HG03457 (cell line): ENCODE data around the gene SHMT2.

ENCODE experiments used
- ATAC-seq: cut with Tn5 transposase; IDR thresholded peaks from one replicate; pipeline ENCODE4 v1.9.1; 2021; ENCODE audit warnings: moderate number of reproducible peaks; ENCODE audit not compliant: unreplicated experiment

SHMT2 gene

GRCh38 chr12:57196956-57197355 is 32.6 kb upstream of the SHMT2 start:
- ATAC-seq: no peak

- ATAC-seq: no peak
Observed at GRCh38 chr12:57198329-57198728, 31.2 kb upstream of the SHMT2 start.

- ATAC-seq: no peak
Observed at GRCh38 chr12:57199191-57199590, 30.3 kb upstream of the SHMT2 start.

DNA sequence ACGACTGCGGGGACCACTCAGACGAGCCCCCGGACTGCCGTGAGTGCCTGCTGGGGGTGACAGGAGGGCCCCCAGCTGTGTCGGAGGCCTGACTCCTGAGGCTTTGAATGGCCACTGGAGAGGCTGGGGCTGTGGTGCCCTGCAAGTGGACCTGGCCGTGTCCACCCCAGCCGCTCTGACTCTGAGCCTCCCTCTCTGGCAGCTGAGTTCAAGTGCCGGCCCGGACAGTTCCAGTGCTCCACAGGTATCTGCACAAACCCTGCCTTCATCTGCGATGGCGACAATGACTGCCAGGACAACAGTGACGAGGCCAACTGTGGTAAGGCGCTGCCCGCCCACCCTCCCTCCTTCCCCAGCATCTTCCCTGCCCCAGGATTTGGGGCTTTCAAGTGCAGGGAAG is 29.0 kb upstream of the SHMT2 start:
- ATAC-seq: no peak

GRCh38 chr12:57201219-57201618 is 28.3 kb upstream of the SHMT2 start:
- no peak for ATAC-seq

DNA sequence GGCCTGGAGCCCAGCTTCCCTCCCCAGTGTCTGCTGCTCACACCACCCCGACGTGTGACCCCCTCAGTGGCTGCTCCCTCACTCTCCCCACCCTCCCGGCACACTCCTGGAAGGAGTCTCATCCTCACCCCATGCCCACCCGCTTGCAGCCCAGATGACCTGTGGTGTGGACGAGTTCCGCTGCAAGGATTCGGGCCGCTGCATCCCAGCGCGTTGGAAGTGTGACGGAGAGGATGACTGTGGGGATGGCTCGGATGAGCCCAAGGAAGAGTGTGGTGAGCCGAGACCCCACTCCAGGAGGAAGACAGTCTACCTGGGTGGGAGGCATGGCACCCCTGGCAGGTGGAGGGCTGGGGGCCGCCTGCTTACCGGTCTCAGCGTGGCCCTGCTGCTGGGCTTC is 27.9 kb upstream of the SHMT2 start:
- no peak for ATAC-seq

GRCh38 chr12:57202321-57202720 is 27.2 kb upstream of the SHMT2 start:
- ATAC-seq: no peak

GRCh38 chr12:57203201-57203600 is 26.3 kb upstream of the SHMT2 start:
- ATAC-seq: no peak

- ATAC-seq: no peak
Observed at GRCh38 chr12:57203791-57204190, 25.7 kb upstream of the SHMT2 start.

DNA sequence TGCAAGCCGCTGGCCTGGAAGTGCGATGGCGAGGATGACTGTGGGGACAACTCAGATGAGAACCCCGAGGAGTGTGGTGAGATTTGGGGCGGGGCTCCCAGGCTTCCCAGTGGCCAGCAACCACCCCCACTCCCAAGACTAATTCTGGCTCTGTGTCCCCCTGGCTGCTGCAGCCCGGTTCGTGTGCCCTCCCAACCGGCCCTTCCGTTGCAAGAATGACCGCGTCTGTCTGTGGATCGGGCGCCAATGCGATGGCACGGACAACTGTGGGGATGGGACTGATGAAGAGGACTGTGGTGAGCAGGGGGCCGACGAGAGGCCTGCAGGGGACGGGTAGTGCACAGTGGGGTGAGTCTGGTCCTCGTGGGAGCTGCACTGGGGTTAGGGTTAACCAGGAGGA is 25.1 kb upstream of the SHMT2 start:
- ATAC-seq: no peak

DNA sequence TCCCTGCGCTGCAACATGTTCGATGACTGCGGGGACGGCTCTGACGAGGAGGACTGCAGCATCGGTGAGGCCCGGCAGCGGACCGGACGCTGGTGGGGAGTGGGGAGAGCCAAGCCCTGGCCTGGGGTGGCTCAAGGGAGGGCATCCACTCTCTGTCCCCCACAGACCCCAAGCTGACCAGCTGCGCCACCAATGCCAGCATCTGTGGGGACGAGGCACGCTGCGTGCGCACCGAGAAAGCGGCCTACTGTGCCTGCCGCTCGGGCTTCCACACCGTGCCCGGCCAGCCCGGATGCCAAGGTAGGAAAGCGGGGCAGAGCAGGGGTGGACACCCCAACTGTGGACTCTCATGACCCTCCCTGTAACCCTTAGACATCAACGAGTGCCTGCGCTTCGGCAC is 24.3 kb upstream of the SHMT2 start:
- no peak for ATAC-seq

GRCh38 chr12:57205931-57206330 is 23.6 kb upstream of the SHMT2 start:
- no peak for ATAC-seq

- no peak for ATAC-seq
Observed at GRCh38 chr12:57207731-57208630, 21.5 kb upstream of the SHMT2 start.

- no peak for ATAC-seq
Observed at GRCh38 chr12:57208631-57209282, 20.8 kb upstream of the SHMT2 start.

DNA sequence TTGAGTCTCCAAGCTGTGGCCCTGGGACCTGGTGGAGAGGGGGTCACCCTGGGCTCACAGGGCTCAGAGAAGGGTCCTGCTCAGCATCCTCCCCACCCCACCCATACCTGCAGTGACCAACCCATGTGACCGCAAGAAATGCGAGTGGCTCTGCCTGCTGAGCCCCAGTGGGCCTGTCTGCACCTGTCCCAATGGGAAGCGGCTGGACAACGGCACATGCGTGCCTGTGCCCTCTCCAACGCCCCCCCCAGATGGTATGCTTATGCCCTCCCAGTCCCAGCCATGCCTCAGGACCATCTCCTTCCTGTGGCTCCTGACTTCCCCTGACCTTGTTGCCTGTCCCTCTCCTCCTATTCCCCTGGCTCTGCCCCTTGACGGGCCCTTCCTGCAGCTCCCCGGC is 19.6 kb upstream of the SHMT2 start:
- no peak for ATAC-seq

DNA sequence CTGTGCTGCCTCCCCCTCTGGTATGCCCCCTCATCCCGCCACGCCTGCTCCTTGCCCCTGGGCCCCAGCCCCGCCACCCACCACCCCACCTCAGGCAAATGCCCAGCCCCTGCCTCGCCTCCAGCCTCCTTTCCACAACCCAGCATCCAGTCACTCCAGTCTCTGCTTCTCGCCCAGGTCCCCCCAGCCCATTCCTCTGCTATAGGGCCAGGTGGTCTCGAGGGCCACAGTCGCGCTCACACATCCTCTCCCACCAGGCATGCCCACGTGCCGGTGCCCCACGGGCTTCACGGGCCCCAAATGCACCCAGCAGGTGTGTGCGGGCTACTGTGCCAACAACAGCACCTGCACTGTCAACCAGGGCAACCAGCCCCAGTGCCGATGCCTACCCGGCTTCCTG is 19.1 kb upstream of the SHMT2 start:
- no peak for ATAC-seq

DNA sequence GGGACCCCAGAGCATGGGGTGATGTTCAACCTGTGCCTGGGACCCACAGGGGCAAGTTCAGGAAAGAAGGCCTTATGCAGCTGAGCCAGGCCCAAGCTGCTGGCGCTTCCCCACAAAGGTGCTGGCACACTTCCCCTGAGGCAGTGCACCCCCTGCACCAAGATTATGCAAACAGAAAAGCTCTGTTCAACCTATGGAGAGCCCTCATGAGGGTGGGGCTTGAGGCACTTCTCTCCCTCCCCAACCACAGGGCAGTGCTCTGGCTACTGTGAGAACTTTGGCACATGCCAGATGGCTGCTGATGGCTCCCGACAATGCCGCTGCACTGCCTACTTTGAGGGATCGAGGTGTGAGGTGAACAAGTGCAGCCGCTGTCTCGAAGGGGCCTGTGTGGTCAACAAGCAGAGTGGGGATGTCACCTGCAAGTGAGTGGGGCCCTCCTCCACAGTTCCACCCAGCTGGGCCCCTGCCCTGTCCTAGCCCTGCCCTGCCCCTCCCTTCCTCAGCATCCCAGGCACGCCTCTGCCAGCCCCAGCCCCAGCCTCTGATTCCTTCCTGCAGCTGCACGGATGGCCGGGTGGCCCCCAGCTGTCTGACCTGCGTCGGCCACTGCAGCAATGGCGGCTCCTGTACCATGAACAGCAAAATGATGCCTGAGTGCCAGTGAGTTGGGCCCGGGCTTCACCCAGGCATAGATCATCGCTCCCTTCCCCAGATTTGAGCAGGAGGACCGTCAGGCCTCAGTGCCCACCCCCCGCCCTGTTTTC is 18.4 kb upstream of the SHMT2 start:
- no peak for ATAC-seq

GRCh38 chr12:57211791-57212700 is 17.5 kb upstream of the SHMT2 start:
- ATAC-seq: no peak

DNA sequence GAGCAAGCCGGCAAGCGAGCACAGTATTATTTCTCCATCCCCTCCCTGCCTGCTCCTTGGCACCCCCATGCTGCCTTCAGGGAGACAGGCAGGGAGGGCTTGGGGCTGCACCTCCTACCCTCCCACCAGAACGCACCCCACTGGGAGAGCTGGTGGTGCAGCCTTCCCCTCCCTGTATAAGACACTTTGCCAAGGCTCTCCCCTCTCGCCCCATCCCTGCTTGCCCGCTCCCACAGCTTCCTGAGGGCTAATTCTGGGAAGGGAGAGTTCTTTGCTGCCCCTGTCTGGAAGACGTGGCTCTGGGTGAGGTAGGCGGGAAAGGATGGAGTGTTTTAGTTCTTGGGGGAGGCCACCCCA is 16.8 kb upstream of the SHMT2 start:
- no peak for ATAC-seq

DNA sequence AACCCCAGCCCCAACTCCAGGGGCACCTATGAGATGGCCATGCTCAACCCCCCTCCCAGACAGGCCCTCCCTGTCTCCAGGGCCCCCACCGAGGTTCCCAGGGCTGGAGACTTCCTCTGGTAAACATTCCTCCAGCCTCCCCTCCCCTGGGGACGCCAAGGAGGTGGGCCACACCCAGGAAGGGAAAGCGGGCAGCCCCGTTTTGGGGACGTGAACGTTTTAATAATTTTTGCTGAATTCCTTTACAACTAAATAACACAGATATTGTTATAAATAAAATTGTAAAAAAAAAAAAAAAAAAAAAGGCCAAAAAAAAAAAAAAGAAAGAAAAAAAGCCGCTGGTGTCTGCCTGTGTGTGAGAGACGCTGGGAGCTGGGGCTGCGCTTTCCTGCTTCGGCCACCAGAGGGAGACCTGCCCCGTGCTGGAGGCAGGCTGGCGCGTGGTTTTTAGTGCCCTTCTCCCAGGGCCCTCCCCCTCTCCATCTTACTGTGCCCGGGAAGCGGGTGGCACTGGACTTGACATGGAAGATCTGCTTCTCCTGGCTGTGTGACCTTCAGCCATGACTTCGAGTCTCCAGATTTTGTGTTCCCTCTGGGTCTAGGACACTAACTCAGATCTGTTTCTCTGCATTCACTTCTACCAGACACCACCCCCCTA is 16.3 kb upstream of the SHMT2 start:
- ATAC-seq: no peak
